Smooth muscle cell (in vitro differentiated cells): ENCODE results near the gene NR5A1. TPM values are rescaled to one million over a fixed set of nuclear protein-coding genes. Genes with fewer than 3 reads are reported as not detected.

Experiments
- DNase-seq: peaks from one replicate; lab custom pipeline; 2025; ENCODE audit not compliant: unreplicated experiment; lab: John Stamatoyannopoulos, UW
- H2AFZ ChIP-seq: fragments of 200-600 bp; sonication (generic); 2 replicates; pipeline ENCODE4 v1.6.0; 2016; ENCODE audit warnings: antibody characterized with exemption, low read depth, mild to moderate bottlenecking
- H3F3A ChIP-seq: fragments of 200-600 bp; sonication (generic); 2 replicates; pipeline ENCODE4 v1.6.0; 2017; ENCODE audit warnings: antibody characterized with exemption, low read depth
- H3K27ac ChIP-seq: fragments of 200-600 bp; sonication (generic); 2 replicates; pipeline ENCODE4 v1.5.1; 2016; ENCODE audit warnings: low read depth, mild to moderate bottlenecking
- H3K27me3 ChIP-seq: fragments of 200-600 bp; sonication (generic); 2 replicates; pipeline ENCODE4 v1.6.1; 2016; ENCODE audit warnings: low read depth, mild to moderate bottlenecking
- H3K36me3 ChIP-seq: fragments of 200-600 bp; sonication (generic); 2 replicates; pipeline ENCODE4 v1.5.1; 2016; ENCODE audit warnings: low read depth
- H3K4me1 ChIP-seq: fragments of 200-600 bp; sonication (generic); 2 replicates; pipeline ENCODE4 v1.5.1; 2016; ENCODE audit warnings: low read depth
- H3K4me2 ChIP-seq: fragments of 200-600 bp; sonication (generic); 2 replicates; pipeline ENCODE4 v1.6.0; 2016; ENCODE audit warnings: mild to moderate bottlenecking
- H3K4me3 ChIP-seq: fragments of 200-600 bp; sonication (generic); 2 replicates; pipeline ENCODE4 v1.5.1; 2016; ENCODE audit warnings: mild to moderate bottlenecking
- H3K79me2 ChIP-seq: fragments of 200-600 bp; sonication (generic); 2 replicates; pipeline ENCODE4 v1.6.0; 2016; ENCODE audit warnings: low read depth, mild to moderate bottlenecking
- H3K9ac ChIP-seq: fragments of 200-600 bp; sonication (generic); 2 replicates; pipeline ENCODE4 v1.6.0; 2016; ENCODE audit warnings: low read depth
- H3K9me3 ChIP-seq: fragments of 200-600 bp; sonication (generic); replicated peaks from 2 replicates; pipeline ENCODE4 v1.5.1; 2016; ENCODE audit warnings: low read depth
- H4K20me1 ChIP-seq: fragments of 200-600 bp; sonication (generic); 2 replicates; pipeline ENCODE4 v1.6.0; 2016; ENCODE audit warnings: low read depth
- CTCF ChIP-seq: fragments of 200-600 bp; sonication (generic); IDR thresholded peaks from 2 replicates; pipeline ENCODE4 v1.5.1; 2017; ENCODE audit warnings: borderline replicate concordance, mild to moderate bottlenecking, antibody characterized with exemption; ENCODE audit not compliant: insufficient read depth, poor library complexity, severe bottlenecking
- WGBS: methylation state at CpG from one replicate; pipeline ENCODE4 v1.1.7; 2016; ENCODE audit warnings: low lambda C conversion rate; 5-methylcytosine and 5-hydroxymethylcytosine counted together
- polyA plus RNA-seq: library from polyadenylated mRNA; unstranded; fragments of >200 nt; fragmentation: Nextera tagmentation; extraction: Ambion mirVana; gene quantifications from 2 replicates; pipeline ENCODE4 v1.2.1, GENCODE V29; 2016
- total RNA-seq: library from RNA; depleted of rRNA; stranded (reverse); fragments of >200 nt; gene quantifications from 2 replicates; pipeline ENCODE4 v1.2.3, GENCODE V29; 2014

NR5A1 gene
- total and polyA plus RNA-seq, 2 experiments from 2014 or later: not detected

- DNase-seq: no peak
- Histone ChIP-seq H2AFZ (no peak overlapping the region), H3K27ac (no peak overlapping the region), H3K79me2 (no peaks in the 10 kb centered on the region), H4K20me1 (no peaks in the 10 kb centered on the region), H3K4me2 (no peak overlapping the region), H3K4me1 (peaks cover 12% of the 10 kb centered on the region), H3K27me3 (peaks cover 6% of the 10 kb centered on the region), H3K4me3 (no peak overlapping the region), H3K36me3 (no peaks in the 10 kb centered on the region), H3K9ac (no peak overlapping the region), H3F3A (no peaks in the 10 kb centered on the region), H3K9me3 (no peaks in the 10 kb centered on the region)
- TF ChIP-seq CTCF: no peak
- 94% methylated on average over 14 of the region's 16 CpGs for whole genome bisulfite sequencing
These were observed 27.8 kb downstream of the NR5A1 start for GRCh38 chr9:124479371-124479770.

GRCh38 chr9:124478354-124478753 is 28.8 kb downstream of the NR5A1 start:
- DNase-seq: no peak
- Histone ChIP-seq H3K4me2 (peak overlapping the region; percentile 93), H3K4me1 (peaks cover 12% of the 10 kb centered on the region), H4K20me1 (no peaks in the 10 kb centered on the region), H3K79me2 (no peaks in the 10 kb centered on the region), H3K27ac (no peak overlapping the region), H3K4me3 (no peak overlapping the region), H3F3A (no peaks in the 10 kb centered on the region), H3K27me3 (peaks cover 6% of the 10 kb centered on the region), H3K9me3 (no peaks in the 10 kb centered on the region), H3K36me3 (no peaks in the 10 kb centered on the region), H3K9ac (no peak overlapping the region), H2AFZ (peak overlapping the region; percentile 86)
- TF ChIP-seq CTCF: no peak
- 37% methylated on average over 12 of the region's 12 CpGs for WGBS

GRCh38 chr9:124477648-124478285 is 29.4 kb downstream of the NR5A1 start:
- TF ChIP-seq CTCF: no peak
- H3K4me1 ChIP-seq: peaks cover 12% of the 10 kb centered on the region
- H3K4me2 ChIP-seq: peak overlapping the region; percentile 93

GRCh38 chr9:124477211-124477647 is 30.0 kb downstream of the NR5A1 start:
- H3K9me3 ChIP-seq: no peaks in the 10 kb centered on the region
- H3K4me3 ChIP-seq: peak overlapping the region; percentile 53
- H3K4me2 ChIP-seq: peak overlapping the region; percentile 93
- H3K36me3 ChIP-seq: no peaks in the 10 kb centered on the region
- no peak overlapping the region for H3K9ac ChIP-seq
- no peak for TF ChIP-seq CTCF
- H4K20me1 ChIP-seq: no peaks in the 10 kb centered on the region
- H3K27me3 ChIP-seq: peaks cover 6% of the 10 kb centered on the region
- peaks cover 12% of the 10 kb centered on the region for H3K4me1 ChIP-seq
- H3K79me2 ChIP-seq: no peaks in the 10 kb centered on the region
- WGBS: 43% methylated on average over 17 of the region's 19 CpGs
- H2AFZ ChIP-seq: peak overlapping the region; percentile 86
- H3F3A ChIP-seq: no peaks in the 10 kb centered on the region
- DNase-seq: no peak
- H3K27ac ChIP-seq: no peak overlapping the region

More at GRCh38 chr9:124477648-124478285, 29.4 kb downstream of the NR5A1 start:
- no peaks in the 10 kb centered on the region for H3F3A ChIP-seq
- WGBS: 5% methylated on average over 30 of the region's 53 CpGs
- H3K9me3 ChIP-seq: no peaks in the 10 kb centered on the region
- H3K27ac ChIP-seq: no peak overlapping the region
- no peaks in the 10 kb centered on the region for H4K20me1 ChIP-seq
- H3K79me2 ChIP-seq: no peaks in the 10 kb centered on the region
- peak overlapping the region; percentile 86 for H2AFZ ChIP-seq
- H3K9ac ChIP-seq: no peak overlapping the region
- no peak for DNase-seq
- H3K4me3 ChIP-seq: peak overlapping the region; percentile 53
- no peaks in the 10 kb centered on the region for H3K36me3 ChIP-seq
- H3K27me3 ChIP-seq: peaks cover 6% of the 10 kb centered on the region
